Activated T-cell treated with anti-CD3 and anti-CD28 coated beads for 1 hour (primary cell): ENCODE data around the gene PCSK9.
A peak's percentile ranks its signal among the peaks of the same experiment; 100 is the strongest.
"Not testable (repeated sequence)": the region's sequence is repeated elsewhere in the genome, so short reads cannot be mapped to it uniquely, and the experiment has no call there.

Source experiments
- DNase-seq: peaks from one replicate; pipeline ENCODE4 v3.0.0-alpha.2; 2020; ENCODE audit warnings: low read depth

PCSK9 gene

DNA sequence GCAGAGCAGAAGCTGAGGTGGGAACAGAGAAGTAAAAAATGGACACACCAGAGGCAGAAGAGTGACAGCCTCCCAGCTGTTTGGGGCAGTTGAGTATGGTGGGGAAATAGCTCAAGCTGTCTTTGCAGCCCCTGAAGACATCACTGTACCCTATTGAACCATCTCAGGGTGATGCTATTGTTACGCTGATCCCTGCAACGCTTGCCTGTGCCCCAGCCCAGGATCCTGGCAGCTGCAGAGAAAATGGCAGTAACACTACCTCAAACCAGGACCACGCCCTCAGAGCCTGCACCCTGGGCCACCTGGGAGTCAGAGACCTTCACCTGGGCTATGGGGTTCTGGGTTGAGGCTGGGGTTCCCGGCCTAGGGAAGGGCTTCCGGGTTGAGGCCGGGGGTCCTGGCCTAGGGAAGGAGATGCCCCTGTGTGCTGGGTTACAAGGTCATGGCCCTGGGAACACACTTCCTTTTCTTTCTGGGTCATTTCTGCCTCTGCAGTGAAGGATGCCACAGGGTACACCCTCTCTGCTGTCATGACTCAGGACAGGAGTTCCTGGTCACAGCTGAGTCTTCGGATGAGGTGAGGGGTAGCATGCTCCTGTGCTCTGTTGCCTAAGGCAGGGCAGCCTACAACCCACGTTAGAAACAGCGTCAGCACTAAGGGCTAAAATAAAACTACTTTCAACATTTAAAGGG, 29.0 kb upstream of the PCSK9 start:
- no peak for DNase-seq

DNA sequence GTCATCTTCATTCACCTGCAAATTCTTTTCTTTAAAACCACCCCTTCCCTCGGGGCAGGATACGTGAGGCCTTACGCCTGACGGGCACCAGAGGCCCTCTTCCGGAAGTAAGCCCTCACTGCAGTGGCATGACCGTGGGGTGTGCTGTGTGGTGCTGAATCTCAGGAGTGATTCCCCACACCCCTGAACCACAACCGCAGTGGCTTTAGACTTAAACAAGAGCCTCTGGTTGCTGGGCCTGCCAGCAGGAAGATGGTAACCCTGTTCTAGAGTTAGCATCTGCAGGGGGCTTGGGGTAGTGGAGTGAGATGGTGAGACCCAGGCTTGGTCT, 28.5 kb upstream of the PCSK9 start:
- no peak for DNase-seq

GRCh38 chr1:55012661-55013060, 26.7 kb upstream of the PCSK9 start:
- no peak for DNase-seq

DNA sequence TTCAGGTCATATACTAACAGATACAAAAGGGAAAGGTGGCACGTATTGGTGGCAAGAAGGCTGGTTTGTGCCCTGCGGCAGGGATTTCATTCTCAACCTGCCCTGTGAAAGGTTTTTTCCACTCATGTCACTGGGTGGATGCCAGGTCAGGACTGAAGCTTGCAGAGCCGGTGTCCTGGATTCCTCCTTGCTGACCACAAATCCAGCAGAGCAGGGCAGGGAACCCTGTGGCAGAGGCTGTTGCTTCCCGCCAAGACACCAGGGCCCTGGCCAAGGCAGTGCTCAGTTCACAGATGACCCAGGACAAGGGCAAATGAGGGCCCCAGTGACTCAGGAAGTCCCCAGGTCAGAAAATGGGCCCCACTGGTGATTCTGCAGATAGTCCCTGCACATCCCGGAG, 24.2 kb upstream of the PCSK9 start:
- no peak for DNase-seq

DNA sequence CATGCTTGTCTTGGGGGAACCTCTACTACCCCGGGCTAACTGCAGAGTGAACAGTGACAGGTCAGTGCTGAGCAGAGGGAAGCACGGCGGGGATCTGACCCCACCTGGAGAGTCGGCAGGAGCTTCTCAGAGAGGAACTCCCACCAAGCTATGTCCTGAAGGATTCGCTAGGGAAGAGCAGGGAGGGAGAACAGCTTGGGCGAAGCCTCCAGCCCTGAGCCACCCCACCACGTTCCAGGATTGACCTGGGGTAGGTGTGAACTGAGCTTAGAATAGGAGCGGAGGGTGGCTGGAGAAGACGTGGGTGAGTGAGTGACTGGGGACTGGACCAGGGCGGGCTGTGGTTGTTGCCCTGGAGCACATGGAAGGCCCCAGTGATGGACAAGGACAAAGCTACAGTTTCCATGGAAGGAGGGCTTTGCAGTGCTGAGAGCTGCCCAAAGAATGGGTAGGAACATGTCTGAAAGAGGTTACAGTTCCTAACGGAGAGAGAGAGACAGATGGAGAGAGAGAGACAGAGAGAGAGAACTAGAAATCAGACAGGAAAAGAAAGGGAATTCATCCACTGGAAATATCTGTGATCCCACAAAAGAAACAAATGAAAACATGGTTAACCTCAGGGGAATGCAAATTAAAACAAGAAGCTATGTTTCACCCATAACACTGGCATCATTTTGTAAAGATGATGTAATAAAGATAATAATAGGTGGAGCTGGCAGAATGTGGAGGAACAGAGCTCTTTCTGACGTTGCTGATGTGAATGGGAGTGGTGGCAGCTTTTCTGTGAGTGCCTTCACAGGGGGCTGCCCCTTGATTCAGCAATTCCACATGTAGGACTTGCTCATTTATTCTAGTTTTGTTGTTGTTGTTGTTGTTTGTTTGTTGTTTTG, 23.4 kb upstream of the PCSK9 start:
- DNase-seq: no peak

- no peak for DNase-seq
Measured at GRCh38 chr1:55018395-55018794, 21.0 kb upstream of the PCSK9 start.

DNA sequence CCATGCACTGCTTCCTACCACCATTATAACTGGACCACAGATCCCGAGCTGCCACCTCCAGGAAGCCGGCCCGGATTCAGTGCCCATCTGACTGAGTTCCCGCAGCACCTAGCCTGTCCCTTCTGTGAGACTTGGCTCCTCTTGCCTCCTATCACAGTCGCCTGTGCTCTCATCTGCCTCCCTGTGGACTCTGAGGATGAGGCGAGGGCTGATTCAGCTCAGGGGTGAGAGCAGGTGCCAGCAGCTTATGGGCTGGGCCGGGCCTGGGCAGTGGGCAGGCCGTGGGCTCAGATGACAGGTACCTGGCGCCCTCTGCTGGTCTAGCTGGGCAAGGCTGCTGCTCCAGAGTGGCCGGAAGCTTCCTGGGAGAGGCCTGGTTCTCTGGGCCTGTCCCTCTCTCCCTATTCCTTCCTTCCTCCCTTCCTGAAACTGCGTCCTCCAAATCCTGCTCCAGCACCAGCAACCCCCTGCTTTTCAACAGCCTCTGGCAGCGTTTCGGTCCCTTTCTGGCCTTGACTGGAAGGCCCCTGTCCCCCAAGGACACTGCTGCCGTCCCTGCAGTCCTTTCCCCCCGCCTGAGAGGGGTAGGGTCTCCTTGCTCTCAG, 17.3 kb upstream of the PCSK9 start:
- peak; percentile 43 for DNase-seq

DNA sequence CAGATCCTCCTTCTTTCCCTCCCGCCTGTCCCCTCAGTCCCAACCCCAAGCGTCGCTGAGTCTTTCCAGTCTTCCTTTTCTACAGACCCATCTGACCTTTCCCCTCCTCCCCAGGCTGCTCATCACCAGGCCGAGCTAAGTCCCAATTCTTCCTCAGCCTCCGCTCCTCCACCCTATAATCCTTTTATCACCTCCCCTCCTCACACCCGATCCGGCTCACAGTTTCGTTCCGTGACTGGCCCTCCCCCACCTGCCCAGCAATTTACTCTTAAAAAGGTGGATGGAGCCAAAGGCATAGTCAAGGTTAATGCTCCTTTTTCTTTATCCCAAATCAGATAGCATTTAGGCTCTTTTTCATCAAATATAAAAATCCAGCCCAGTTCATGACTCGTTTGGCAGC, 15.2 kb upstream of the PCSK9 start:
- not testable (repeated sequence) for DNase-seq

- not testable (repeated sequence) for DNase-seq
Measured at GRCh38 chr1:55026682-55027081, 12.7 kb upstream of the PCSK9 start.

GRCh38 chr1:55031098-55031497, 8.2 kb upstream of the PCSK9 start:
- not testable (repeated sequence) for DNase-seq

GRCh38 chr1:55033265-55033614, 6.1 kb upstream of the PCSK9 start:
- no peak for DNase-seq

DNA sequence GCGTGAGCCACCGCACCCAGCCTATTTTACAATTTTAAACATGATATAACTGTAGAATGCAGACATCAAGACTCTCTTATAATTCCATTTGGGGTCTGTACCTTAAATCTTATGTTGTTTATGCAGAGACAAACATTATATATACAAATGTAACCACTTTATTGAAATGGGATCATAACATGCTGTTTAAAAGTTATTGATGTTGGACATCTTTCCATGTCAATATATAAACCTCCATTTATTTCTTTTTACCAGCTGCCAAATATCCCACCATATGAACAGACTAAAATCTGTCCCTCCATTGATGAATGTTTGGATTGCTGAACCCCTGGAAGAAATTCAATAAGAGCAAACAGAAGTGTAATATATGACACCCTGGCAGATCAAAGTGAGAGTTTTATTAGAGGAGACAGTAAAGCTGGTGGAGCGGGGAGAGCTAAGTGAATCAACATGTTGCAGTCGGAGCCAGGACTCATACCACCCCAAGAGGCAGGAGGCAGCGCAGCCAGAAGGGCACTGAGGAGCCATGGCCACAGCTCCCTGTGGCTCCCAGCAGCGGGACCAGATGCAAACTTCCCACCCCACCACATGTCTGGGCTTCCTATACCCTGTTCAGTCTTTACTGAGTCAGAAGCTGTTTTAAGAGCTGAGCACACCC, 4.7 kb upstream of the PCSK9 start:
- DNase-seq: no peak

GRCh38 chr1:55035904-55036303, 3.4 kb upstream of the PCSK9 start:
- no peak for DNase-seq

- DNase-seq: no peak
Measured at GRCh38 chr1:55037733-55038551, 1.4 kb upstream of the PCSK9 start.

- DNase-seq: no peak
Measured at GRCh38 chr1:55038552-55038838, 853 bp upstream of the PCSK9 start.

DNA sequence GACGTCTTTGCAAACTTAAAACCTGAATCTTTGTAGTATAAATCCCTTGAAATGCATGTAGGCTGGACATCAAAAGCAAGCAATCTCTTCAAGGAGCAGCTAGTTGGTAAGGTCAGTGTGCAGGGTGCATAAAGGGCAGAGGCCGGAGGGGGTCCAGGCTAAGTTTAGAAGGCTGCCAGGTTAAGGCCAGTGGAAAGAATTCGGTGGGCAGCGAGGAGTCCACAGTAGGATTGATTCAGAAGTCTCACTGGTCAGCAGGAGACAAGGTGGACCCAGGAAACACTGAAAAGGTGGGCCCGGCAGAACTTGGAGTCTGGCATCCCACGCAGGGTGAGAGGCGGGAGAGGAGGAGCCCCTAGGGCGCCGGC, 390 bp upstream of the PCSK9 start:
- DNase-seq: no peak

DNA sequence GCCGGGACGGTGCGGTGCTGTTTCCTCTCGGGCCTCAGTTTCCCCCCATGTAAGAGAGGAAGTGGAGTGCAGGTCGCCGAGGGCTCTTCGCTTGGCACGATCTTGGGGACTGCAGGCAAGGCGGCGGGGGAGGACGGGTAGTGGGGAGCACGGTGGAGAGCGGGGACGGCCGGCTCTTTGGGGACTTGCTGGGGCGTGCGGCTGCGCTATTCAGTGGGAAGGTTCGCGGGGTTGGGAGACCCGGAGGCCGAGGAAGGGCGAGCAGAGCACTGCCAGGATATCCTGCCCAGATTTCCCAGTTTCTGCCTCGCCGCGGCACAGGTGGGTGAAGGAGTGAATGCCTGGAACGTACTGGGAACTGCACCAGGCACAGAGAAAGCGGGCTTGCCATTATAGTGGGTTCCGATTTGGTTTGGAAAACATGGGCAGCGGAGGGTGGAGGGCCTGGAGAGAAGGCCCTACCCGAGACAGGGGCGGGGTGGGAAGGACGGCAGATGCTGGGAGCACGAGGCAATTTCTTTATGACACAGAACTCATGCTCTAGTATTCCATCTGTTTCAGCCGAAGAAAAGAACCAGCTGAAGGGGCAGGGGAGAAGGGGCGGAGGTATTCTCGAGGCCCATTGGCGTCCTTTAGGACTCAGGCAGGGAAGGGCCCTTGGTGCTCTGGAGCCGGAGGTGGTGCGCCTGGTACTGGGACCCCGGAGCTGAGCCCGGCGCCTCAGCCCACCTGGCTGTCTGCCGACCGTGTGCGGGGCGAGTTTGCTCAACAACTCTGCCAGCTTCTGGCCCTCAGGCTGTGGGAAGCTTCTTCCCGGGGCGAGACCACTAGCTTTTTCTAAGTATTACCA, 960 bp downstream of the PCSK9 start:
- DNase-seq: no peak

DNA sequence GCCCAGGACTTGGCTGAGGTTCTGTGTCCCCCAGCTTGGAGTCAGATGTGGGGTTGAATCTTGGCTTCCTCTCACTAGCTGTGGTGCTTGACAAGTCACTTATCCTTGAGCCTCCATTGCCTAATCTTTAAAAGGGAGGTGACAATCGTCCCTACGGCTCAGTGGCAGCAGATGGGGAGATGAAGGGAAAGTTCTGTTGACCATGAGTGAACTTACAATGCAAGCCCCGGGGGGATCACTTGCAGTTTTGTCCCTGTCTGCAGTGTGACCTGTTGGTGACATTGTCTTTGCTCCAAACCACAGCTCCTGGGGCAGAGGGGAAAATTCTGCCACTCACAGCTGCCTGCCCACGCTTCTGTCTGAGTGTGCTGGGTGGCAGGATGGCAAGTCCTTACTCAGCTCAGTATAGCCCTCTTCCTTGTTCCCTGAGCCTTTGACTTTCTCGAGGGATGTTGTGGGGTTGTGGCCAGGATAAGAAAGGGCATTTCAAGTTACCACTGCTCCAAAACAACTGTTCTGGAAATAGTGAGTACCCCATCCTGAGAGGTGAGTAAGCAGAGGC, 1.7 kb downstream of the PCSK9 start:
- no peak for DNase-seq

DNA sequence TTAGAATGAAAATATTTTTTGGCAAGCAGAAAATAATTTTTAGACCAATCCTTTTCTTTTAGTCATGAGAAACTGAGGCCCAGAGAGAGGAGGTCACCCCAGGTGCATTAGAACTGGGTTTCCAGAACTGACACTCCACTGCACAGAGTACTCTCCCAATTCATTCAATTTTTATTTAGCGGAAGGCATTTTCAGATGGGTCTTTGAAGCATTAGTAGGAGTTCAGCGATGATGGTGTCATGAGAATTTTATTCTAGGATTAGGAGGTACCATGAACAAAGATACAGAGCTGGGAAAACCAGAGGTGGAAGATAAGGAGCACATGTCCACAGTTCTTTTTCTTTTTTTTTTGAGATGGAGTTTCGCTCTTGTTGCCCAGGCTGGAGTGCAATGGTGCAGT, 2.3 kb downstream of the PCSK9 start:
- DNase-seq: no peak

DNA sequence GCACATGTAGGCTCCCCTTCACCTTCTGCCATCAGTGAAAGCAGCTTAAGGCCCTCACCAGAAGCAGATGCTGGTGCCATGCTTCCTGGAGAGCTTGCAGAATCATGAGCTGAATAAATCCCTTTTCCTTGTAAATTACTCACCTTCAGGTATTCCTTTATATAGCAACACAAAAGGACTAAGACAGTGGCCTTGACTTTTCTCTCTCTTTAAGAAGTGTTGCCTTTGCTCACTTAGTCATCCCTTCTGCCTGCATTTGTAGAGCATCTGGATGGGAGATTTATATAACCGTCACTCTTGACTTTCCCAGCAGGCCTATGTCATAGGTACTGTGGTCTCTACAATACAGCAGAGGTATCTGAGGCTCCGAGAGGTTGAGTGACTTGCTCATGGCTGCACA, 3.7 kb downstream of the PCSK9 start:
- no peak for DNase-seq

GRCh38 chr1:55043726-55044125, 4.4 kb downstream of the PCSK9 start:
- DNase-seq: no peak
